ENCODE results near the gene ECM1. TPM values are rescaled to one million over a fixed set of nuclear protein-coding genes. Genes with fewer than 3 reads are reported as not detected.

ECM1 gene
- total and polyA plus RNA-seq, 2 donors = 0.71 to 4.6 TPM

DNA sequence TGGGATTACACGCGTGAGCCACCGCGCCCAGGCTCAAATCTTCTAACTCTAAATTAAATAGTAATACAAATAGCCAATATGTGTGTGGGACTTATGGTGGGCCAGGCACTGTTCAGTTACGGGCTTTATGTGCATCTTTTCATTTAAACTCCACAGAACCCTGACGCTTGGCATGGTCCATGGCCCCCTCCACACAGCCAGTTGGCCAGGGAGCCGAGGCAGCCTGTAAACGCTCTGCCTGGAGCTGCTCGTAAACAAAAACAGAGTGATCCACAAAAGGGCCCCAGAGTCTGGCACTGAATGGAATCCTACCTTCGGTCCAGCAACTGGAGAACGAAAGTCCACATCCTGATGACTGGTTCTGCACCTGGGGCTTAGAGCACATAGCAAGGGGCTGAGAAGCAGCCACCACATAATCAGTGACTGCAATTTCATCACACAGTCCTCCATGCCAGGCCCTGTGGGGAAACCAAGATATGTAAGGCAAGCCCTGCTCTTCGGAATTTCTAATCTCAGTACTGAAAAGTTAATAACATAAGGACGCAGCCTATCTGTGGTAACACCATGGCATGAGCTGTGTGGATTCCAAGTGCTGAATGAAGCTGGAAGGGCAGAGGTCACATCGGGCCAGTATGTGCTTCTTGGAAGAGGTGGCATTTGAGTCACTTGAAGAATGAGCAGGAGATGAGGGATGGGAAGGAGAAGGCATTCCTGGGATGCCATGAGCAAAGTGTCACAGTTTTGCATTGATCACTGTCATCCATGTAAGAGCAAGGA, 27.8 kb downstream of the ECM1 start:
- Histone ChIP-seq H3K4me1 (ENCODE audit: control insufficient read depth in 2 of 2, insufficient read depth in 2 of 2, low read length in 2 of 2) (no peaks in the 10 kb centered on the region), H3K27ac (ENCODE audit: low read depth in 1 of 2, low read length in 1 of 2) (no peak overlapping the region), H3K9me3 (ENCODE audit: control insufficient read depth in 2 of 2, insufficient read depth in 1 of 2, low read length in 1 of 2) (no peaks in the 10 kb centered on the region), H3K36me3 (ENCODE audit: control insufficient read depth in 2 of 2, insufficient read depth in 2 of 2, low read length in 1 of 2) (no peaks in the 10 kb centered on the region), H3K4me3 (ENCODE audit: low read length in 2 of 2) (no peak overlapping the region), H3K27me3 (ENCODE audit: control insufficient read depth in 2 of 2, insufficient read depth in 1 of 2, low read length in 1 of 2) (no peaks in the 10 kb centered on the region)
- whole genome bisulfite sequencing = 97% methylated on average over 14 of the region's 14 CpGs
- DNase-seq (ENCODE audit: low read depth in 6 of 9, low spot score in 9 of 9) = no peak

DNA sequence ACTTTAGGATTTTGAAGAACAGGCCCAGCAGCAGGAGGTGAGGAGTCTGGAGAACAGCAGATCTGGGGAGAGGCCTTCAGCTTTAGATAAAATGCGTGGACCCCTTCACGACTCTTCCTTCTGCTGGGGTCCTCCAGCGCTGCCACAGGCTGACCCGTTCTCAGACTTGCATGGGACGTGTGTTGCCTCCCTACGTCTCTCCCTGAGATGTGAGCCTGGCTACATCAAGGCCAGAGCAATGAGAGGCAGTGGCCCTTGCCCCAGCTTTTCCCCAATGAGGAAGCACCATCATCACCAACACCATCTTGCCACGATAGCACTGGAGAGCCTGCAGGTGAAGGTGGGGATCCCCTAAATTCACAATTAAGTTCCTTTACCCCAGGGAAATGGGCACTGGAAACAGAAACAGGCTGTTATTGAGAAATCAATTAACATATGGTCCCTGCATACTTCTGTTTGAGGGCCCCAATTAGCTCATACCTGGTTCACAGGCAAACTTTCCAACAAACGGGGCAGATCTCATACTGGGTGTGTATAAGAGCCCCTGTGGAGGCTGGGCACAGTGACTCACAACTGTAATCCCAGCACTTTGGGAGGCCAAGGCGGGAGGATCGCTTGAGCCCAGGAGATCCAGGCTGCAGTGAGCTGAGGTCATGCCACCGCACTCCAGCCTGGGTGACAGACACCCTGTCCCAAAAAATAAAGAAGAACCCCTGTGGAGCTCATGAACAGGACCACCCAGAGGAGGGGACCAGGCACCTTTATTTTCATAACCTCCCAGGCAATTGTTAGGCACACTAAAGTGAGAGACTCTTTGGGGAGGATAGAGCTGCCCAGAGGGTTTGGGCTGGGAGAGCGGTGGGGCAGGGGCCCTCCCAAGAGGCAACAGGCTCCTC, 29.2 kb downstream of the ECM1 start:
- DNase-seq (ENCODE audit: low read depth in 6 of 9, low spot score in 9 of 9) = no peak

DNA sequence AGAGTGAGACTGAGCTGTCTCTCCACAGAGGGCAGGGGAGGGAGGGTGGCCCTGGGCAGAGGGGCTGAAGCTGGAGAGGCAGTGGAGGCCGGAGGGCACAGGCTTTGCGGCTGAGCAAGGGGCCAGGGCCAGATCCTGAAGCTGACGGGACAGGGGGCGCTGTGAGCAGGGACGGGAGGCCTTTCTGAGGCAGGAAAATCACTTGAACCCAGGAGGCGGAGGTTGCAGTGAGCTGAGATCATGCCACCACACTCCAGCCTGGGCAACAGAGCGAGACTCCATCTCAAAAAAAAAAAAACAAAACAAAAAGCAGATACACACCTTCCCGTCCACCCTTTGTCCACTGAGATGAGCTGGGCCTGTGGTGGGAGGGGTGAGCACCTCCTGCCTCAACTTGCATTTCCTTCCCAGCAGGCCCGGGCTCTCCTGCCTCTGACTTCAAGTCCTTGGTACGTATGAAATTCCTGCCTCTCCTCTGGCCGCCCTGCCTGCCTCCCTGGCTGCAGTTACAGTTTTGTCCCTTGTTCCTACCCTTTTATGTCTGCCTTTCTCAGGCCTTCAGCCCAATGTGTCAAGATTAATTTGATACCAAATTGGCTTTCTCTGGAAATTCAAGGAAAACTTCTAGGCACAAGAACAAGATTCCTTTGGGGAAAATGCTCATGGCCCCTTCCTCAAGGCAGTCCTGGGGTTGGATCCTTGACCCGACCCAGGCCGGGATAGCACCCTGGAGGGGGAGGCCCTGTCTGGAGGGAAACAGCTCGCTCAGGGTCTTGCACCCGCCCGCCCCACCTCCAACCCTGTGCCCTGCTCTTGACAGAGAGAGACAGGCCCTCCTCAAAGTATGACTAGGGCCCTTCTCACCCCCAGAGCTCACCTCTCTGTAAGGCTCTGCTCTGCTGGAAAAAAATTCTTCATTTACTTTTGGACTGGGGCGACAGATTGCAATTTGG, 30.1 kb downstream of the ECM1 start:
- H3K27me3 ChIP-seq (ENCODE audit: control insufficient read depth in 2 of 2, insufficient read depth in 1 of 2, low read length in 1 of 2) = no peaks in the 10 kb centered on the region
- H3K27ac ChIP-seq (ENCODE audit: low read depth in 1 of 2, low read length in 1 of 2) = no peak overlapping the region
- WGBS = 90% methylated on average over 17 of the region's 17 CpGs
- no peaks in the 10 kb centered on the region for H3K9me3 ChIP-seq (ENCODE audit: control insufficient read depth in 2 of 2, insufficient read depth in 1 of 2, low read length in 1 of 2)
- H3K4me1 ChIP-seq (ENCODE audit: control insufficient read depth in 2 of 2, insufficient read depth in 2 of 2, low read length in 2 of 2) = no peaks in the 10 kb centered on the region
- H3K4me3 ChIP-seq (ENCODE audit: low read length in 2 of 2) = no peak overlapping the region
- DNase-seq (ENCODE audit: low read depth in 6 of 9, low spot score in 9 of 9) = no peak
- H3K36me3 ChIP-seq (ENCODE audit: control insufficient read depth in 2 of 2, insufficient read depth in 2 of 2, low read length in 1 of 2) = no peaks in the 10 kb centered on the region

More for the DNA sequence above, 29.2 kb downstream of the ECM1 start:
- Histone ChIP-seq H3K27me3 (ENCODE audit: control insufficient read depth in 2 of 2, insufficient read depth in 1 of 2, low read length in 1 of 2) (no peaks in the 10 kb centered on the region), H3K9me3 (ENCODE audit: control insufficient read depth in 2 of 2, insufficient read depth in 1 of 2, low read length in 1 of 2) (no peaks in the 10 kb centered on the region), H3K4me3 (ENCODE audit: low read length in 2 of 2) (no peak overlapping the region), H3K36me3 (ENCODE audit: control insufficient read depth in 2 of 2, insufficient read depth in 2 of 2, low read length in 1 of 2) (no peaks in the 10 kb centered on the region), H3K27ac (ENCODE audit: low read depth in 1 of 2, low read length in 1 of 2) (no peak overlapping the region), H3K4me1 (ENCODE audit: control insufficient read depth in 2 of 2, insufficient read depth in 2 of 2, low read length in 2 of 2) (no peaks in the 10 kb centered on the region)
- 96% methylated on average over 12 of the region's 12 CpGs for WGBS

DNA sequence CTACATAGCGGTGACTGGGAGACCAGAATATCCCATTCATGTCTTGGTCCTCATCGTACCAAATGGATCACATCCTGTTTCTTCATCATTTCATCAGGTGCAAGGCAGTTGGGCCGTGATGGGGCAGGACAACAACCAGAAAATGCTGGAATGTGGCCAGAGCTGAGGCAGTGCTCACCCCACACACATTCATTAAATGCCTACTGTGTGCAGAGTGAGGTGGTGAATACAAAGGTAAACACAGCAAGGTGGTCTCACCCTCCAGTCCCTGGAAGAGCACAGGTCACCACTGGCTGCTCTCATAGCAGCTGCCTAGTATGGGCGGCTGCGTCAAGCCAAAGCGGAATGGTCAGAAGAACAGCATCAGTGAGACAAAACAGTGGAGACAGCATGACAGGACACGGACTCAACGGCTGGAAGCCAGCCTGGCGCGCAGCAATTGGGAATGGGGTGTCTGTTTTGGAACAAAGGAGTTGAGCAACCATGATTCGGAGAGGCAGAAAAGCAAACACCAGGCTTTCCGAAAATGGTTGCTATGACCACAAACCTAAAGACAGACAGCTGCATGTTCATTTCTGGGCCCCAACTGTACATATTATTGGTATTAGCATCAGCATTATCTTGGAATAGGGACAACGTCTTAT, 35.7 kb downstream of the ECM1 start:
- no peaks in the 10 kb centered on the region for H3K9me3 ChIP-seq (ENCODE audit: control insufficient read depth in 2 of 2, insufficient read depth in 1 of 2, low read length in 1 of 2)
- no peak overlapping the region for H3K4me3 ChIP-seq (ENCODE audit: low read length in 2 of 2)
- no peak overlapping the region for H3K27ac ChIP-seq (ENCODE audit: low read depth in 1 of 2, low read length in 1 of 2)
- no peak for DNase-seq (ENCODE audit: low read depth in 6 of 9, low spot score in 9 of 9)
- H3K4me1 ChIP-seq (ENCODE audit: control insufficient read depth in 2 of 2, insufficient read depth in 2 of 2, low read length in 2 of 2) = peaks cover 2 to 4% of the 10 kb centered on the region in 2 donors
- no peaks in the 10 kb centered on the region for H3K36me3 ChIP-seq (ENCODE audit: control insufficient read depth in 2 of 2, insufficient read depth in 2 of 2, low read length in 1 of 2)
- WGBS = 96% methylated on average over 13 of the region's 13 CpGs
- peaks cover 4 to 35% of the 10 kb centered on the region in 2 donors for H3K27me3 ChIP-seq (ENCODE audit: control insufficient read depth in 2 of 2, insufficient read depth in 1 of 2, low read length in 1 of 2)

DNA sequence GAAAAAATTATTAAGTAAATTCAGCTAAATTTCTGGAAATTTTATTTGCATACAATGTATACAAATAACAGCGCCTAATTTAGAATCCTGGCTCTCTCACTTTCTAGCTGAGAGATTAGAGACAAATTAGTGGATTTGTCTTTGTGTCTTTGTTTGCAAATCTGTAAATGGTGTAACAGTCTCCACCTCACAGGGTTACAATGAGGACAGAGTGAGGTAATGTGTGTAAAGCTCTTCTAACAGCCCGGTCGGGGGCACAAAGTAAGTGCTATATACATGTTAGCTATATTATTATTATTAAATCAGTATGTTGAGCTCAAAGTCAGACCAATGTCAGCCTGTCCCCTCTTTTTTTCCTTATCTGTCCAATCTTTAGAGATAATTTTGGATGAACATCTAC, 36.3 kb downstream of the ECM1 start:
- Histone ChIP-seq H3K4me1 (ENCODE audit: control insufficient read depth in 2 of 2, insufficient read depth in 2 of 2, low read length in 2 of 2) (peaks cover 5 to 7% of the 10 kb centered on the region in 2 donors), H3K4me3 (ENCODE audit: low read length in 2 of 2) (no peak overlapping the region), H3K27ac (ENCODE audit: low read depth in 1 of 2, low read length in 1 of 2) (no peak overlapping the region), H3K36me3 (ENCODE audit: control insufficient read depth in 2 of 2, insufficient read depth in 2 of 2, low read length in 1 of 2) (no peaks in the 10 kb centered on the region), H3K9me3 (ENCODE audit: control insufficient read depth in 2 of 2, insufficient read depth in 1 of 2, low read length in 1 of 2) (no peaks in the 10 kb centered on the region), H3K27me3 (ENCODE audit: control insufficient read depth in 2 of 2, insufficient read depth in 1 of 2, low read length in 1 of 2) (peaks cover 8 to 40% of the 10 kb centered on the region in 2 donors)
- DNase-seq (ENCODE audit: low read depth in 6 of 9, low spot score in 9 of 9) = no peak
- WGBS = 95% methylated on average over 3 of the region's 3 CpGs

DNA sequence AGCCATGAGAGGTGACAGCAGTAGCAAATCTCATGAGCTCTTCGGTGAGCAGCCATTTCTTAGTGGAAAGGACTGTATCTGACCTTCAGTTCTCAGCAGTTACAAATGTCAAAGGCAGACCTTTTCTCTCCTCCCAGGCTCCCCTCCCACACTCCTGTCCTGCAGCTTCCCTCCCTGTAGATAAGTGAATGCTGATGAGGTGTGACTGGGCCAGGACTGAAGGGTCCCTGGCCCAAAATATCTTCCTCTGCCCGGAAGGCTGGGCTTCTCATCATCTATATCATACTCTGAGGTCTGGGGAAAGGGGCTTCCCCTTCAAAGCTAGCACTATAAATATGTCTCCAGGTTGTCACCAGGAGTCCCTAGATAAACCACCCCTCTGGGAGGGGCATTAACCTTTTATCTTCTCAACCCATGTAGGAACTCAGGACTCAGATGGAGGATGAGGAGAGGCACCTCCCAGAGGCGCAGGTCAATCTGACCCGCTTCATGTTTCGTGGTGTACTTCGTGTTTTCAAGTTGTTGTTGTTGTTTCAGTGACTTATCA, 37.6 kb downstream of the ECM1 start:
- WGBS = 94% methylated on average over 6 of the region's 6 CpGs
- Histone ChIP-seq H3K4me1 (ENCODE audit: control insufficient read depth in 2 of 2, insufficient read depth in 2 of 2, low read length in 2 of 2) (peaks cover 9 to 11% of the 10 kb centered on the region in 2 donors), H3K27me3 (ENCODE audit: control insufficient read depth in 2 of 2, insufficient read depth in 1 of 2, low read length in 1 of 2) (peaks cover 20 to 53% of the 10 kb centered on the region in 2 donors), H3K9me3 (ENCODE audit: control insufficient read depth in 2 of 2, insufficient read depth in 1 of 2, low read length in 1 of 2) (no peaks in the 10 kb centered on the region), H3K36me3 (ENCODE audit: control insufficient read depth in 2 of 2, insufficient read depth in 2 of 2, low read length in 1 of 2) (no peaks in the 10 kb centered on the region), H3K4me3 (ENCODE audit: low read length in 2 of 2) (no peak overlapping the region), H3K27ac (ENCODE audit: low read depth in 1 of 2, low read length in 1 of 2) (no peak overlapping the region)
- no peak for DNase-seq (ENCODE audit: low read depth in 6 of 9, low spot score in 9 of 9)

DNA sequence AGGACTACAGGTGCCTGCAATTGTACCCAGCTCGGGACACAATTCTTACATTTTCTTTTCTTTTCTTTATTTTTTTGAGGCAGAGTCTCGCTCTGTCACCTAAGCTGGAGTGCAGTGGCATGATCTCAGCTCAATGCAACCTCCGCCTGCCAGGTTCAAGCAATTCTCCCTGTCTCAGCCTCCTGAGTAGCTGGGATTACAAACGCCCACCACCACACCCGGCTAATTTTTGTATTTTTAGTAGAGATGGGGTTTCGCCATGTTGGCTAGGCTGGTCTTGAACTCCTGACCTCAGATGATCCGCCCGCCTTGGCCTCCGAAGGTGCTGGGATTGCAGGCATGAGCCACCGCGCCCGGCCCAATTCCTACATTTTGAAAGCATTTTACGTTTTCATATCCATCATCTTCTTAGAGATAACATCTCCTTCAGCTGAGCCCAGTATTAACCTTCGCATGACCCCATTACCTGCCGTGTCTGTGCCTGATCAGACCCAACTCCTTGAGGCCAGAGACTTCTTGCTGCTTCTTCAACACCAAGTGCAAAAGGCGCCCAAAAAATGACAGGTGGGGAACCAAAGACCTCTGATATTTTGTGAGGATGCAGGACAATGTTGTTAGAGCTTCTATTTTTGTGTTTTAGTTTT, 38.5 kb downstream of the ECM1 start:
- no peak overlapping the region for H3K4me3 ChIP-seq (ENCODE audit: low read length in 2 of 2)
- H3K27ac ChIP-seq (ENCODE audit: low read depth in 1 of 2, low read length in 1 of 2) = no peak overlapping the region
- no peak for DNase-seq (ENCODE audit: low read depth in 6 of 9, low spot score in 9 of 9)
- H3K9me3 ChIP-seq (ENCODE audit: control insufficient read depth in 2 of 2, insufficient read depth in 1 of 2, low read length in 1 of 2) = no peaks in the 10 kb centered on the region
- H3K36me3 ChIP-seq (ENCODE audit: control insufficient read depth in 2 of 2, insufficient read depth in 2 of 2, low read length in 1 of 2) = no peaks in the 10 kb centered on the region
- 94% methylated on average over 16 of the region's 16 CpGs for WGBS
- peaks cover 25 to 62% of the 10 kb centered on the region in 2 donors for H3K27me3 ChIP-seq (ENCODE audit: control insufficient read depth in 2 of 2, insufficient read depth in 1 of 2, low read length in 1 of 2)
- peaks cover 9 to 20% of the 10 kb centered on the region in 2 donors for H3K4me1 ChIP-seq (ENCODE audit: control insufficient read depth in 2 of 2, insufficient read depth in 2 of 2, low read length in 2 of 2)

DNA sequence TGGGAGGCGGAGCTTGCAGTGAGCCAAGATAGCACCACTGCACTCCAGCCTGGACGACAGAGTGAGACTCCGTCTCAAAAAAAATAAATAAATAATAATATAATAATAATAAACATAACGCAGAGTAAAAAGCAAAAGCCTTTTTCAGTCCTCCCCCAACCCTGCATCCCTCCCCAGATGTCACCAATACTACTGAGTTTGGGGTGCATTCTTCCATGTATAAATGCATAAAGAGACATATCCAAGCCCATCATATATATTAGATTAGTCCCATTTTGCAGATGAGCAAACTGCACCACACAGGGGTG, 40.4 kb downstream of the ECM1 start:
- Histone ChIP-seq H3K9me3 (ENCODE audit: control insufficient read depth in 2 of 2, insufficient read depth in 1 of 2, low read length in 1 of 2) (no peaks in the 10 kb centered on the region), H3K27me3 (ENCODE audit: control insufficient read depth in 2 of 2, insufficient read depth in 1 of 2, low read length in 1 of 2) (peaks cover 25 to 80% of the 10 kb centered on the region in 2 donors), H3K4me1 (ENCODE audit: control insufficient read depth in 2 of 2, insufficient read depth in 2 of 2, low read length in 2 of 2) (peaks cover 16 to 31% of the 10 kb centered on the region in 2 donors), H3K27ac (ENCODE audit: low read depth in 1 of 2, low read length in 1 of 2) (no peak overlapping the region), H3K36me3 (ENCODE audit: control insufficient read depth in 2 of 2, insufficient read depth in 2 of 2, low read length in 1 of 2) (no peaks in the 10 kb centered on the region), H3K4me3 (ENCODE audit: low read length in 2 of 2) (peak overlapping the region; percentile 16 to 55)
- 69% methylated on average over 4 of the region's 4 CpGs for WGBS
- no peak for DNase-seq (ENCODE audit: low read depth in 6 of 9, low spot score in 9 of 9)

Measured in thymus (tissue), 11 donors.